GM21528 (cell line): ENCODE data around the gene PITX2.
A peak's percentile ranks its signal among the peaks of the same experiment; 100 is the strongest.

Experiments
- ATAC-seq: cut with Tn5 transposase; IDR thresholded peaks from one replicate; pipeline ENCODE4 v1.9.1; 2021; ENCODE audit warnings: mild to moderate bottlenecking, moderate library complexity; ENCODE audit not compliant: unreplicated experiment, low FRiP score

PITX2 gene

DNA sequence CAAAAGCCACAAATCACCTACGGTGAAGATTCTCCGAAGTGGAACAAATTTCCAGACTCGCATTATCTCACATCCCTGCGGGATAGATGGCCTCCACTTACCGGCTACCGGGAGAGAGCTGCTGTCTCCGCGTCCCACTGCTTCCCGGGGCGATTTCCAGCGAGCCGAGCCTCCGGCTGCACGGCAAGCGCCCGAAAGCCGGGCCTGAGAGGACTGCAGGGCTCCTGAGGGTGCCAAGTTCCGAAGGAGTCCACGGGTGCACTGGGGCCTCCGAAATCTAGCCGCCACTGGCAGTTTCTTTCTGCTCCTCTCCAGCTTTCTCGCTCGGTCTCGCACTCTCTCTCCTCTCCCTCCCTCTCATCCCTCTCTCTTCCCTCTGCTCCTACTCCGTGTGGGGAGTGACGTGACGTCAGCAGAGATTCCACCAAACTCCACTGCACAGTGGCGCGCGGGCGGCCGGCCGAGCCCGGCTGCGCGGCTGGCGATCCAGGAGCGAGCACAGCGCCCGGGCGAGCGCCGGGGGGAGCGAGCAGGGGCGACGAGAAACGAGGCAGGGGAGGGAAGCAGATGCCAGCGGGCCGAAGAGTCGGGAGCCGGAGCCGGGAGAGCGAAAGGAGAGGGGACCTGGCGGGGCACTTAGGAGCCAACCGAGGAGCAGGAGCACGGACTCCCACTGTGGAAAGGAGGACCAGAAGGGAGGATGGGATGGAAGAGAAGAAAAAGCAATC, 14.0 kb upstream of the PITX2 start:
- no peak for ATAC-seq

DNA sequence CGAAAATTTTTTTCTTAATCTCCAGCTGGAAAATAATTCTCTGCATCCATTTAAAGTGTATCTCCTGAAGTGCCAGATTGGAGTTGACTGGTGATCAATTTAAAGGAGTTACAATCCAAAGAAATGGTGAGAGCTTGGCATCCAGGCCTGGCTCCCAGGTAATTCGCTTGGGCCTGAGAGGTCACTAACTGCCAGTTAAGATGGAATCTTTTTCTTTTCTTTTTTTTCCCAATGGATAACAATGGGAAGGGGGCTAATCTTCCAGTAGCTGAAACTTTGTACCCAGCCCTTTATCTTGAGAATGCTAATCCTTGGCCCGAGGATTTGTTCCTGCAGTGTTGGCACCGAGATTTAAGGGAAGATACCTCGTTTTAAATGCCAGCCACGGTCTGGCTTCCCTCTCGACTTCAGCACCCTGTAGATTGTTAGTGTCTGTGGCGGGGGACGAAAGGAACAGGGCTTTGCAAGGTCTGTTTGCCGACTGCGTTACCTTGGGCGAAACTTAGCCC, 13.3 kb upstream of the PITX2 start:
- ATAC-seq, result no peak

DNA sequence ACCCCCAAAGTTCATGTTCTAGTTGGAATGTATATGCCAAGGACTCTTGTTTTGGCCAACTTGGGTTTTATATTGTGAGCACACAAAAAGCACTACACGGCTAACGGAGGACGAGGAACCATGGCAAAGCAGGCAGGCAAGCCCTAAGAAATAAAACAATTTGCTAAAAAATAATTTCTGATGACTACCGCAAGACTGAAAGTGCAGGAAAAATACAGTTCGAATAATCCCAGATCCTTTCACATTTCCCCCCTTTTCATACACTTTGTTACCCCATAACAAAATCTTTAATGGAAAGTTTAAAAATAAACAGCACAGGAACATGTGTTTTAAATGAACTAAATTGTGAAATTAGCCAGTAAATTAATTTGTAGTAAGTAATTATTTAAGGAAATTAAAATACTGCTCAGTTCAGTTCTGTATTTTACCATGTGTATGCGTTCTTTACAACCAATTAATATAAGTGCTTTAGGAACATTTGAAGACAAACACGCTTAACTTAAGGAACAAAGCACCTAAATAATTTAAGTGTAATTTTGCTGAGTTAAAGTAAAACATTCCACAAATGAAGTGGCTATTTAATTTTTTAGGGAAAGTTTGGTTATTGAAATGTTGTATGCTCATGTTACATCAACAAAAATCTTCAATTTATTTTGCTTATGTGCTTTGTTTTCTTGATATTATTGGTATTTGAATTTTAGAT, 12.4 kb upstream of the PITX2 start:
- no peak for ATAC-seq

DNA sequence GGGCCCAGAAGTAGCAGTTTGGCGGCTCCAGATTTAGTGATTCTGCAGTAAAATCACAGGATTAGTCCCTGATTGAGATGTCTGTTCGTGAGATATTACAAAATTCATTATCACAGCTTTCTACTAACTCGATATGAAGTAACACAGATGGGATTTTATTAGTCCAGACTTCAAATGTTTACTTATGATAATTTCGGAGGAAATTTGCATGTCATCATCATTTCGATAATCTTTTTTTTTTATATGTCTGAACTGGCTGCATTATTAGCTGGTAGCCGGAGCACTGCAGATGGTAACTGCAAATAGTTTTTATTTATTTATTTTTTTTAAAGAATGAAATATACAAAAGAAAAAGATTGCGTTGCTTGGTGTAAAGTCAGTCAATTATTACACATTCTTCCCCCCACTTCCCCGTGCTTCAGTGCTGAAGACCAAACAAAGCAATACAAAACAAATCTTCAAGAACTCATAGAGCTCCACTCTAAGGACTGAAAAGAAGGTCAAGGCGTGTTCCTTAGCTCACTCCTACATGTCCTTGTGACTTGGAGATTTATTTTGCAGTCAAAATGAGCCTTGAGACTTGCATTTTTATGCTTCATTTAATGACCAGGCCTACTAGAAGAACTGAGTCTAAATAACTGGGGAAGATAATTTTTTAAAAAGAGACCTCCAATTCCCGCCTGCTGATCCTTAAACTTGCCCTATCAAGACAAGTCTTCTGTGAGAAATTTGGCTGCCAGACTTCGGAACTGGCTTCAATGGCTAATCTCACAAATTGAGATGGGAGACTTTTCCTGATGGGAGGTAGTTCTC, 11.7 kb upstream of the PITX2 start:
- ATAC-seq, result no peak

DNA sequence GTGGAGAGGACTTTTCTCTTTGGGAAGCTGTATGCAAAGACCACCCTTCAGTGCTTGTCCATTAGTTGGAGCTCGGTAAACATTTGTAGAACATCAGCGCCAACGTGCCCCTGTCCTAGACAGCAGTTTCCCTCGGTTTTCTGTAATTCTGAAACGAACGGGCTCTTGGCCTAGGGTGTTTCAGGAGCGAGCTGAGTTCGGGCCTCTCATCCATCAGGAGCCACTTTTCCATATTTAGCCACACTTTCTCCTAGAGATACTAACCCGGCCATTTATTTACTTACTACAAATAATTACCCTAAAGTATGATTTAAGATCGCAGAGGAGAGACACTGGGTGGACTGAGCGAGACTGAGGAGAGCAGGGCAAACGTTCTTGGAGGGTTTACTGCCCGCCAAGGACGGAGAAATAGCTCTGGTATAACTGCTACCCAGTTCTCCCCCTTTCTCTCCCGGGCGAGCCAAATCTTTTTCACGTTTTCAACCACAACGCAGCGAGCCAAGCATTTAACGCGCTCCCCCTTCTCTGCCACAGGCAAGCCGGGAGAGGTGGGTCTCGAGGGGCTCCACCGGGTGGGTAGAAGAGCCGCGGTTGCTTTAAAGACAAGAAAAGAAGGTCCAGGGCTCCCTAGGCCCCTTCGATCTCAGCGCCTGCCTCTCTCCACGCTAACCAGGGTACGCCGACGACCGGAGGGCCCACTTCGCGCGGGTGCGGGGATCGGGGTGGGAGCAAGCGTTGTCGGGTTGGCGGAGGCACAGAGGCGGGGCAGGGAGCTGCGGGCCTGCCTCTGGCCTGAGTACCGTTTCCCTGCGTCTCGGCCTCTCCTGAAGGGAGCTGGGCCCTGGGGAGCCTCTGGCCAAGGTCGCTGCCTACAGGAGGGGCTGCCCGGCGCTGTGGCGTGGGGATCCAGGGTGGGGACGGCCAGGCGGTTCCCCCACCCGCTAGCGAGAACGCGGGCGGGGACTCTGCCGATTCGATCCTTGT, 10.8 kb upstream of the PITX2 start:
- ATAC-seq, result no peak

DNA sequence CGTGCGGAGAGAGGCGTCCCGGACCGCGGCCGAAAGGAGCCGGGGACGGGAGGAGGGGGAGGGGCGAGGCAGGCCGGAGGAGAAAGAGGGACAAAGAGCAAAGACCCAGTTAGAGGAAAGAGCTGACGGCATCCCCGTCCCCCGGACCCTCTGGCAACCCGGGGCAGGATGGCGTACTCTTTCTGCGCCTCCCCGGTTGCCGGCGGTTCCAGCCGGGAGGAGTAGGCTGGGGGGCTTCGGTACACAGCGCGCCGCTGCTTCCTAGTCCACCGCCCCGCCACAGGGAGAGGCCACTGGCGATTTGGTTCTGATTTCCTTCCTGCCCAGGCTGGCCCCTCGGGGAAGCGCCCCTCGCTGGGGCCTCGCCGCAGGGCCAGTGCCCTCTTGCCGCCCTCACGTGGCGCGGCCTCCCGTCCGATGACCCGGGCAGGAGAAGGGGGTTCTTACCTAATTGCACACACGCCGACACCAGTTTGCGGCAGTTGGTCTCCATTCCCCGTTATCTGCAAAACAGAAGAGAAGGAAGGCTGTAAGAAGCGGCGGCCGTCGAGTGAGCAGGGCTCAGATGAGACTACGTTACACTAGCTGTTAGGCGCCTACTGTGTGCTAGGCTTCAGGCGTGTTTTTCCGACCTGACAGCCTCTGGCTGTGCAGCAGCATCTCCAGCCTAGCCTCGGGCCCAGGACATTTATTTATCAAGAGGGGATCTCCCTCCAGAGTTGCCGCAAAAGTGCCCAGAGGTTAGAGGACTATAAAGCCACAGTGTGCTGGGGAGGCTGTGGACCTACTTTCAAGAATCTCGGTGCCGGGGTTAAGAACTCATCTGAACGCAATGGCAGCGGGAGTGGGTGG, 9.9 kb upstream of the PITX2 start:
- no peak for ATAC-seq

DNA sequence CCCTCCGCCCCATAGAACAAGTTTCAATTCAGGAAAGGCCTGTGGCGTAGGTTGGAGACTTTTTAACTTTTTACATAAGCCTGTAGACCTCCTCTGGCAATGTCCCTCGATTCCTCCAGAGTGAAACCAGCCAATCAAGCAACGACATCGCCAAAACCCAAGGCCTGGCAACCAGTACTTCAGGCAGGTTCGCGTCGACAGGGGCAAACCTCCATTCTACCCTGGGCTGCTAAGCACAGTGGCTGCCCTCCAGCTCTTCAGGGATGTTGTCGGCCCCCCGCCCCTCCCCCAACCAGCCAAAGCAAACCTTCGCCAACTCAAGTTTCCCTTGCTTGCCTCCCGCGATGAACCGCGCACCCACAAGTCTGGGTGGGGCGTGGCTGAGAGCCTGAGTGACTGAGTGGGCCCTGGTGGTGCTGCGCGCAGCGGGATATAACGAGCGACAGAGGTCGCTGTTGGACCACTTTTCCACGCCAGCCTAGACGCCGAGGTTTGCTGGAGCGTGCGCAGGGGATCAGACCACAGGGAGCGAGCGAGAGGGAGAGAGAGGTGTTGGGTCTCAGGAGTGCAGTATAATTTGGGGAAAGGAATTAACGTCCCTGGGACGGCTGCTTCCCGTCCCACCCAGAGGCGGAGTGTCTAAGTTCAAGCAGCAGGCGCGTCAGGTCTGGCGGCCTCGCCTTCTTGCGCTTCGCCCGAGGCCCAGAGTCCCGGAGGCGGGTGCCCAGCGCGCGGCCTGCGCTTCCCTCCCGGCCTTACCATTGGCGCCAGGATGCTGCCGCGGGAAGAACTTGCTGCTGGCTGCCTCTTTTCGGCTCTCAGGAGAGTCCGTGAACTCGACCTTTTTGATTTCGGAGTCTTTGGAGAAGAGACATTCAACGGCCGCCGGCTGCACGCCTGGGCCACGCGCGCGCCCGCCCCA, 9.0 kb upstream of the PITX2 start:
- peak; percentile 97 for ATAC-seq

DNA sequence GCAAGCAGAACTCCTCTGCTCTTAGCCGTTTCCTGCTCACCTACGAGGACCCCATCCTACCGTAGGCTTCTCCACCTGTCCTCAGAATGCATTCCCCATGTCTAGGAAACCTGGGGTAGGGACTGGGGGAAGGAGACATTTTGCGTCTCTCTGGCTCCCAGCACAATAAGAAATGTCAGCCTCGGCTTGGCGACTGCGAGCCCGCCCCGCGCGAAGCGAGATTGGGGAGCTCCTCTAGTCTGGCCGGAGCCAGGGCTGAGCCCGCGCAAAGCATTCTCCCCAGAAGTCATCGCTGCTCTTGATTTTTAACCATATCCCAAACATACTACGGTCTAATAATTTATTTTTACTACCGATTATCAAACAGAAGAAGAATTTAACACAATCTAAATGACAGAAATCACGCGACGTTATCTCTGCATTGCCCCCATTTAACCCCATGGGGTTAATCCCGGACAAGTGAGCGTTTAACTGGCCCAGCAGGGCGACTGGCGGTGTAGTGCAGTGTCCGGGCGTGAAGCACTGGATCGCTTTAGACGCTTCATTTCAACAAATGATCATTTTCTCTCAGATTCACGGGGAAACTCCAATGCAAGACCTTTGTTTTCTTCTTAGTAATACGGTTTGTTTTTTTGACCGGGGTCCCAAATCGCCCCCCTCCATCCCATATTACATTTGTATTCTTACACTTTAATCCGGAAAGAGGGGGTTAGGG, 8.0 kb upstream of the PITX2 start:
- ATAC-seq, result no peak

DNA sequence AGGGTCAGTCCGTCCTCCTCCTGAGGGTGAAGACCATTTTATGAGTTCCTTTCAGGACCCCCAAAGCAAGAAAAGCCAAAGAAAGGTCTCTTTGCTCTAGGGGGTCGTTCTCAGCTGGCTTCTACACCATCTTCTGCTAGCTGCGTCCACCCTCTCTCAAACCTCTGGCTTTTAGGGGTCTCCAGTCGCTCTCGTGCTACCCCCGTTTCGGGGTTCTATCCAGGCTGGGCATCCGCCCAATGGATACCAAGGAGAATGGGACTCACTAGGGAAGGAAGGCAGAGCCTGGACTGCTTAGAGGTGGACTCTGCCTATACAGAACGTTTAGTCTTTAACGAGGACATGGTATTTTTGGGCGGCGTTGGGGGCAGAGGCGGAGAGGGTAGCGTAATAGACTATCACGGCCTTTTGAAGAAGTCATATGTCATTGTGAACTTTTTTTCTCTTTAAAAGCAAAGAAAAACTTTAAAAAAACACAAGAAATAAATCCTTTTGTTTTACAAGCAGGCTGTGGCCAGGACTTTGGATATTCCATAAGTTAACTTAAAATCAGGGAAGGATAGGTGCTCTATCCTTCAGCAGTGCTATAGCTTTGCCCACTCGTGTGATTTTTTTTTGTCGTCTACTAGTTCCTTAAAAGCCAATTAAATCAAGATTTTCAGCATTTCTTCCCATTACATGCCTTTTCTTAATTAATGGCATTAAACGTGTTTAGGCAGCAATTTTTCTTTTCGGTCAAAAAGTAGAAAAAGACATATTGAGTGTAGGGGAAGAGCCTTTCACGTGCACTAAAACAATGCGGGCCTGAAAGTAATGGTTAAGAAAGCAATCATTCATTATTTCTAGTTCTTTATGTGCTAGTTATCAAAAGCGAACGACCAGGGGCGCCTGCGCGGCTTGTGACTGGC, 7.2 kb upstream of the PITX2 start:
- no peak for ATAC-seq

DNA sequence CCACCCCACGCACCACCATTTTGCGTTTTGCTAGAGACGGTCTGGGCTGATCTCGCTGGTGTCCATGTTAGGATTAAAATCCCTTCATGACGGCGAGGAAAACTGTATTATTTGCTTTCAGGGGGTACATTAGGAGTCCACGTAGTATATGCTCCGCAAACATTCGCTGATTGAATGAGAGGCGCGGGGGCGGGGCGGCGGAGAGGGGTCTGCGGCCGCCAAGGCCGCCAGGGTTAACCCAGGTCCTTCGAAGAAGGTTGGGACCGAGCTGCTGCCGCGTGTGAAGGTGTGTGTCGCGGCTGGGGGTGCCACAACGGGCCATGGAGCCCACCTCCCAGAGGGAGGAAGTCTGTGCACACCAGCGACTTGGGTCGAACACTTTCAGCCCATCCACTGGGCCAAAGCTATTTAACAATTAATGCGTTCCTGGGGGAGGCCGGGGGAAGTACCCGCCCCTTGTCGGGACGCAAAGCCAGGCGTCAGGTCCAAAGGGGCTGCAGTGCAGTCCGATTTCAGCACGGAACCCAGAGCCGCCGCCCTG, 6.4 kb upstream of the PITX2 start:
- ATAC-seq, result no peak

DNA sequence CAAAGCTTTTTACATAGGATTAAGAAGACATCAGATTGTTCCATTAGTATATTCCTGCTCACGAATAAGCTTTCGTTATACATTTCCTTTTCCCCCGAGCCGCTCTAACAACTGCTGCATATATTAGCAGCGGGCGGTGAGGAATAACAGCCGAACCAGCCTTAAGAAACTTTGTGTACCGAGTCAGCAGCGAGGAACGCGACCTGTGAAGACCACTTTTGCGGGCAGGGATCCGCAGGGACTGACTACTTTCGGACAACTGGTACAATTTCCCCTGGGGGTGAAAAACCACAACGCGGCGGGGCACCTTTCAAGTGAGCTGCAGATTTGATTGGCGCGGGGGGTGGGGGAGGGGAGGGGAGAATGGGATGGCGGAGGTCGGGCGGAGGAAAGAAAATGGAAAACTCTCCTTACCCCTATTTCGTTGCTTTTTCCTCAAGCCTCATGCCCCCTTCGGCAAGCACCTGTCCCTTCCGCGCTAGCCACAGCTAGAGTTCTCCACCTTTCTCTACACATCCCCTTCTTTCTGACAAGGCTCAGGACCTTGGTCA, 5.9 kb upstream of the PITX2 start:
- ATAC-seq, result no peak

DNA sequence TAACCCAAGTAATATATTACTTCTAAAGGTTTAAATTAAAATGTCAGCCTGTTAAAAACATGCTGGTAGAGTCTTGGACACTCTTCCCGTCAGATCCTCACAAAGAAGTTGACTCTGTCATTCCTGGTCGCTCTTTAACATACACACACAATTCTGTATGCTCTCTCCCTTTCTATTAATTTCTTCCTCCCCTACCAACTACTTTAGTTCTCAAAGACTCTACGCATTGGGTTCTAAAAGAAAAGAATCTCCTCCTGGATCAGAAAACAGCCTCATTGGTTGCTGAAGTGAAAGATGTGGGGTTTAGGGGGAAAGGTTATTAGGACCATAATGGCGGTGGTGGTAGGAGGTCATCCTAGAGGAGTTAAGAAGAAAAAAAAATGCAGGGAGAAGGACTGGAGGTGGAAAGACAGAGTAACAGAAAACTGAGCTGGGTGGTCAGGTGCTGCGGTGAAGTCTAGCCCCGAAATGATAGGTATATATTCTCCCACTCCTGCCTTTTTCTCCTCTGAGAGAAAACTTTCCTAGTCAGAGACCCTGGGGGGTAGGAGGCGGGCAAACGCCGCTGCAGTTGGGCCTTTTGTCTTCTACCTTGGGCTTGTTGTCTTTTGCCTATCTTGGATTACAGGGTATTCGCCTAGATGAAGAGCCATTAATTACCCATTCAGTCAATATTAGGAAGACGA, 5.2 kb upstream of the PITX2 start:
- no peak for ATAC-seq

DNA sequence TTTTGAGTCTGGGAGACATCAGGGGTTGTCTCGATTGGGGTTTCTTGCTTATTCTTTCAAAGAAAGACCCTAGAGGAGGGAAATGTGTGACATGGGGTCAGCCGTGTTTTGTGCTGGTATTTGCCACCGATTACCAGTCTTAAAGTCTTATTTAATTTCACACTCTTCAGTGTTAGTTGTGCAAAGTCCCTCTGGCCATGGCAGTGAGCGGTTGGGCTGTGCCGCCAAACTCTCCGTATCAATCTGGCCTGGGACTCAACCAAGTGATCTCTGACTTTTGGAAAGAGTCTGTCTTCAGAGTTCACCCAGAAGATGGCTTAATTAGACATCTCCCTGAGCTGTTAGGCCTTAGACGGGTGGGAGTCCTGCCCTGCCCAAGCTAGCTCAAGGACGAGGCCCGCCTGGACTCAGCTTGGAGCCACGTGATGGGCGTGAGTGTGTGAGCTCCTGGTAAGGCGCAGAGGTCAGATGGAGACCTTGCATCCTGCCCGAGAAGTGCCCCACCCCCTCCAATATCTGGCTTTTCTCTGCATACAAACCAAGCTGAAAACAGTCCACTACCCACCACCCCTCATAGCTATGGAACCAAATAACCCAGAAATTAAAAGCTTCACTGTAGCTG, 3.8 kb upstream of the PITX2 start:
- no peak for ATAC-seq

DNA sequence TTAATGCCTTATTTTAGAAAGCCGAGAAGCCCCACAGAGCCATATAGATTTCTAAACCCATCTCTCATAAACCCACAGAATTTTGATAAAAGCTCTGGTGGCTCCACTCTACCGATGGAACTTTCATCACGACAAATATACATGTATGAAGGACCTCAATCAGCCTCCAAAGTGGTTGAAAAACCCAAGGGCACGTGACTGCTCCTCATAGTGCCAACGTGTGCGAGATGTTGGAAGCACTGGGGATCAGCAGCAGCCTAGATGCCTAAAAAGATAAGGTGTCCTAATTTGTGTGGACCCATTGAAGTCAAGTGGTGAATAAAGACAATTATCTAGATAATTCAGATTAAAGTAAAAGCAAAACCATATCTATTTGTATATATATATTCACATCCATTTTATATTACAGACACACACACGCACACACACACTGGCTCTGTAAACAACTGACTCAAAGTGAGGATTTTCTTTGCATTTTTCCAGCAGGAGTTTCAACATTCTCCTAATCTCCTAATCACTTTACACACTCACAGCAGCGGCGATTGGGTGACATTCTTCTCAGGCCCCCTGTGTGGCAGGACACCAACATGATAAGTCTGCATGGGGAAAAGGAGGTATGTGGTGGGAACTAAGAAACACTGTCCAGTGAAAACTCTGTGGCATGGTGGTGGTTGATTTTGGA, 2.8 kb upstream of the PITX2 start:
- ATAC-seq, result no peak
